Measurements from ENCODE around the gene TBC1D5.

GRCh38 chr3:17724948-17725347 is 17.5 kb downstream of the TBC1D5 start:
- TF ChIP-seq EZH2phosphoT487 (IDR thresholded peaks at IDR 0.05; ENCODE audit: borderline replicate concordance) (no peak), CTCF (conservative IDR thresholded peaks at IDR 0.05; ENCODE audit: low read length) (no peak)

Measured in Loucy (cell line).